Measurements from ENCODE around the gene MAP3K7. TPM values are rescaled to one million over a fixed set of nuclear protein-coding genes. Genes with fewer than 3 reads are reported as not detected.
A peak's percentile ranks its signal among the peaks of the same experiment; 100 is the strongest.

Gene MAP3K7
- total RNA-seq, 1 experiment from 2014 or later = 26.6 TPM

- no peaks in the 10 kb centered on the region for H3K79me2 ChIP-seq (ENCODE audit: insufficient read depth, low read length)
- H3K9me3 ChIP-seq (ENCODE audit: control insufficient read depth in 1 of 2, insufficient read depth in 1 of 2, low read depth in 1 of 2, low read length in 2 of 2) = no peaks in the 10 kb centered on the region
- no peaks in the 10 kb centered on the region for H3K4me1 ChIP-seq (ENCODE audit: control insufficient read depth in 1 of 2, insufficient read depth in 2 of 2, low read length in 2 of 2)
- ChIA-PET POLR2A (no interaction called here), CTCF (no interaction called here), RAD21 (ENCODE audit: low non-redundant PET in 1 of 2, low total read pairs in 2 of 2, uncharacterized antibody in 2 of 2, unreplicated experiment in 2 of 2) (no interaction called here)
- H2AFZ ChIP-seq (ENCODE audit: low read depth, low read length, poor library complexity, severe bottlenecking) = no peak overlapping the region
- H3K27me3 ChIP-seq (ENCODE audit: insufficient read depth, low read length) = no peaks in the 10 kb centered on the region
- ATAC-seq (no peak), DNase-seq (ENCODE audit: low read depth, low spot score) (no peak)
- no peak overlapping the region for H3K4me2 ChIP-seq (ENCODE audit: low read length)
- intact Hi-C loops (cut with micrococcal nuclease) = no loop called here
- no peak overlapping the region for H3K9ac ChIP-seq (ENCODE audit: low read length)
- H4K20me1 ChIP-seq (ENCODE audit: insufficient read depth) = no peaks in the 10 kb centered on the region
- TF ChIP-seq JUND (IDR thresholded peaks at IDR 0.05) (0 out of 2 replicates have a peak, but pooled peaks have one; percentile 20), FOSL1 (IDR thresholded peaks at IDR 0.05; ENCODE audit: low read depth) (peak; percentile 19; the same call in 1 of the 2 replicates), ELF1 (IDR thresholded peaks at IDR 0.05; ENCODE audit: borderline replicate concordance, low read depth) (no peak)
- BruUV-seq (replicated peaks) = no TSS peak
- H3K9me2 ChIP-seq (ENCODE audit: insufficient read depth) = no peaks in the 10 kb centered on the region
- no peak overlapping the region for H3K27ac ChIP-seq (ENCODE audit: low read depth, low read length)
- H3K36me3 ChIP-seq (ENCODE audit: control insufficient read depth in 1 of 2, insufficient read depth in 2 of 2, low read length in 2 of 2) = no peaks in the 10 kb centered on the region
- H3K4me3 ChIP-seq (replicated peaks in 1 of 2; ENCODE audit: low read depth in 1 of 2, low read length in 2 of 2) = no peak overlapping the region
Observed at GRCh38 chr6:90468080-90468479, 118.8 kb downstream of the MAP3K7 start.

GRCh38 chr6:90467546-90467945 is 119.3 kb downstream of the MAP3K7 start:
- Histone ChIP-seq H3K9me3 (ENCODE audit: control insufficient read depth in 1 of 2, insufficient read depth in 1 of 2, low read depth in 1 of 2, low read length in 2 of 2) (no peaks in the 10 kb centered on the region), H2AFZ (ENCODE audit: low read depth, low read length, poor library complexity, severe bottlenecking) (no peak overlapping the region), H3K79me2 (ENCODE audit: insufficient read depth, low read length) (no peaks in the 10 kb centered on the region), H3K4me3 (replicated peaks in 1 of 2; ENCODE audit: low read depth in 1 of 2, low read length in 2 of 2) (no peak overlapping the region), H3K4me2 (ENCODE audit: low read length) (no peak overlapping the region), H3K9ac (ENCODE audit: low read length) (no peak overlapping the region), H4K20me1 (ENCODE audit: insufficient read depth) (no peaks in the 10 kb centered on the region), H3K36me3 (ENCODE audit: control insufficient read depth in 1 of 2, insufficient read depth in 2 of 2, low read length in 2 of 2) (no peaks in the 10 kb centered on the region), H3K27me3 (ENCODE audit: insufficient read depth, low read length) (no peaks in the 10 kb centered on the region), H3K4me1 (ENCODE audit: control insufficient read depth in 1 of 2, insufficient read depth in 2 of 2, low read length in 2 of 2) (no peaks in the 10 kb centered on the region), H3K9me2 (ENCODE audit: insufficient read depth) (no peaks in the 10 kb centered on the region), H3K27ac (ENCODE audit: low read depth, low read length) (no peak overlapping the region)
- DNase-seq (ENCODE audit: low read depth, low spot score) (no peak), ATAC-seq (no peak)
- intact Hi-C loops (cut with micrococcal nuclease) = no loop called here
- RAD21 ChIA-PET (ENCODE audit: low non-redundant PET in 1 of 2, low total read pairs in 2 of 2, uncharacterized antibody in 2 of 2, unreplicated experiment in 2 of 2) = no interaction called here
- POLR2A ChIA-PET = no interaction called here
- CTCF ChIA-PET = interaction anchor here (1.0 kb wide), 1 partner anchor 527 kb away, joined by 3 read pairs; no protein-coding TSS in a partner anchor
- no TSS peak for BruUV-seq (replicated peaks)
- TF ChIP-seq YY1 (IDR thresholded peaks at IDR 0.05; ENCODE audit: extremely low read depth, insufficient replicate concordance, low read depth, low read length) = no peak
- TF ChIP-seq ATF3 (IDR thresholded peaks at IDR 0.05) = no peak
- no peak for TF ChIP-seq CBX3 (IDR thresholded peaks at IDR 0.05; ENCODE audit: low read depth)
- no peak for TF ChIP-seq ELF1 (IDR thresholded peaks at IDR 0.05; ENCODE audit: borderline replicate concordance, low read depth)
- TF ChIP-seq POLR2A (IDR thresholded peaks at IDR 0.05; ENCODE audit: borderline replicate concordance, extremely low read depth, insufficient read depth, insufficient read length) = no peak

All from HCT116 (cell line).